ENCODE data around the gene COL12A1.

DNA sequence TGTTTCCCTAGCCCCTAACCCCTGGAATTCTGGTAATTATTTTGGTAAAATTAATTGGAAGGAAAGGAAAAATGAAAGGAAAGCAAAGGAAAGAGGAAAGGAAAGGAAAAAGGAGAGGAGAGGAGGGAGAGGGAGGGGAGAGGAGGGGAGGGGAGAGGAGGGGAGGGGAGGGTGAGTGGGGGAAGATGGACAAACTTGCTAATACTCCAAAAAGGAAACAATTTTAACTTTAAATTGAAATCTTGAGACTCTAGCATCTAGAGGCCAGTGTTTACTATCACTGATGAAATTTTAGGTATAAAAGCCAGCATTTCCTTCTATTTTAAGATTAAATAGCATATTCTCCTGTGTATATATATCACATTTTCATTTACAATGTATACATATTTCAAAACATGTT lies 156.5 kb downstream of the COL12A1 start:
- TF ChIP-seq, protein P1, sequence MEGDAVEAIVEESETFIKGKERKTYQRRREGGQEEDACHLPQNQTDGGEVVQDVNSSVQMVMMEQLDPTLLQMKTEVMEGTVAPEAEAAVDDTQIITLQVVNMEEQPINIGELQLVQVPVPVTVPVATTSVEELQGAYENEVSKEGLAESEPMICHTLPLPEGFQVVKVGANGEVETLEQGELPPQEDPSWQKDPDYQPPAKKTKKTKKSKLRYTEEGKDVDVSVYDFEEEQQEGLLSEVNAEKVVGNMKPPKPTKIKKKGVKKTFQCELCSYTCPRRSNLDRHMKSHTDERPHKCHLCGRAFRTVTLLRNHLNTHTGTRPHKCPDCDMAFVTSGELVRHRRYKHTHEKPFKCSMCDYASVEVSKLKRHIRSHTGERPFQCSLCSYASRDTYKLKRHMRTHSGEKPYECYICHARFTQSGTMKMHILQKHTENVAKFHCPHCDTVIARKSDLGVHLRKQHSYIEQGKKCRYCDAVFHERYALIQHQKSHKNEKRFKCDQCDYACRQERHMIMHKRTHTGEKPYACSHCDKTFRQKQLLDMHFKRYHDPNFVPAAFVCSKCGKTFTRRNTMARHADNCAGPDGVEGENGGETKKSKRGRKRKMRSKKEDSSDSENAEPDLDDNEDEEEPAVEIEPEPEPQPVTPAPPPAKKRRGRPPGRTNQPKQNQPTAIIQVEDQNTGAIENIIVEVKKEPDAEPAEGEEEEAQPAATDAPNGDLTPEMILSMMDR (IDR thresholded peaks at IDR 0.05; ENCODE audit: low read depth, low read length): no peak
- TF ChIP-seq POLR2A (IDR thresholded peaks at IDR 0.05; ENCODE audit: extremely low read depth, insufficient read length) (no peak), MYC (IDR thresholded peaks at IDR 0.05; ENCODE audit: low read depth, low read length) (no peak)
- TF ChIP-seq, protein P2, sequence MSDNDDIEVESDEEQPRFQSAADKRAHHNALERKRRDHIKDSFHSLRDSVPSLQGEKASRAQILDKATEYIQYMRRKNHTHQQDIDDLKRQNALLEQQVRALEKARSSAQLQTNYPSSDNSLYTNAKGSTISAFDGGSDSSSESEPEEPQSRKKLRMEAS (IDR thresholded peaks at IDR 0.05; ENCODE audit: low read depth, low read length): no peak
